ENCODE results near the gene HSPB8.

The HSPB8 gene

GRCh38 chr12:119236372-119236771 lies 57.6 kb downstream of the HSPB8 start:
- Histone ChIP-seq H3K27me3 (replicated peaks) (no peaks in the 10 kb centered on the region), H3K36me3 (replicated peaks) (no peaks in the 10 kb centered on the region), H3K4me3 (ENCODE audit: low read depth, low read length) (no peak overlapping the region), H3K27ac (no peak overlapping the region)
- no peak for DNase-seq
- in situ Hi-C loops (cut with HindIII; ENCODE audit: low pct_ligation_motif_present, low sequenced_read_pairs) = no loop called here
- no peak for TF ChIP-seq CTCF (IDR thresholded peaks at IDR 0.05; ENCODE audit: low read depth, low read length, missing control alignments)

- DNase-seq = no peak
- H3K4me3 ChIP-seq (ENCODE audit: low read depth, low read length) = no peak overlapping the region
- no peak for TF ChIP-seq CTCF (IDR thresholded peaks at IDR 0.05; ENCODE audit: low read depth, low read length, missing control alignments)
- no peak overlapping the region for H3K27ac ChIP-seq
- no peaks in the 10 kb centered on the region for H3K36me3 ChIP-seq (replicated peaks)
- H3K27me3 ChIP-seq (replicated peaks) = no peaks in the 10 kb centered on the region
- in situ Hi-C loops (cut with HindIII; ENCODE audit: low pct_ligation_motif_present, low sequenced_read_pairs) = no loop called here
These were observed 60.3 kb downstream of the HSPB8 start for GRCh38 chr12:119239040-119239439.

GRCh38 chr12:119241049-119241448 lies 62.3 kb downstream of the HSPB8 start:
- in situ Hi-C loops (cut with HindIII; ENCODE audit: low pct_ligation_motif_present, low sequenced_read_pairs) = no loop called here
- no peaks in the 10 kb centered on the region for H3K36me3 ChIP-seq (replicated peaks)
- no peak overlapping the region for H3K4me3 ChIP-seq (ENCODE audit: low read depth, low read length)
- no peak overlapping the region for H3K27ac ChIP-seq
- no peak for TF ChIP-seq CTCF (IDR thresholded peaks at IDR 0.05; ENCODE audit: low read depth, low read length, missing control alignments)
- H3K27me3 ChIP-seq (replicated peaks) = no peaks in the 10 kb centered on the region
- no peak for DNase-seq

- DNase-seq = no peak
- Histone ChIP-seq H3K27ac (no peak overlapping the region), H3K4me3 (ENCODE audit: low read depth, low read length) (no peak overlapping the region), H3K27me3 (replicated peaks) (no peaks in the 10 kb centered on the region), H3K36me3 (replicated peaks) (no peaks in the 10 kb centered on the region)
- no peak for TF ChIP-seq CTCF (IDR thresholded peaks at IDR 0.05; ENCODE audit: low read depth, low read length, missing control alignments)
- in situ Hi-C loops (cut with HindIII; ENCODE audit: low pct_ligation_motif_present, low sequenced_read_pairs) = no loop called here
These were observed 62.9 kb downstream of the HSPB8 start for GRCh38 chr12:119241580-119242169.

Measured in brain microvascular endothelial cell (primary cell).